Islet precursor cell (in vitro differentiated cells): Measurements from ENCODE around the gene PAIP2.

Experiments used
- DNase-seq: peaks from one replicate; pipeline ENCODE4 v3.0.0-alpha.2; 2018

The PAIP2 gene

GRCh38 chr5:139414581-139415130 is 73.0 kb downstream of the PAIP2 start:
- DNase-seq: peak; percentile 24

- peak; percentile 29 for DNase-seq
These were observed 73.7 kb downstream of the PAIP2 start for GRCh38 chr5:139415221-139415861.

GRCh38 chr5:139415869-139416268 is 74.2 kb downstream of the PAIP2 start:
- peak; percentile 4 for DNase-seq

- DNase-seq: peak; percentile 35
These were observed 75.0 kb downstream of the PAIP2 start for GRCh38 chr5:139416651-139417050.

- DNase-seq: peak; percentile 12
These were observed 75.6 kb downstream of the PAIP2 start for GRCh38 chr5:139417214-139417613.

- peak; percentile 6 for DNase-seq
These were observed 77.1 kb downstream of the PAIP2 start for GRCh38 chr5:139418793-139419192.
